HG03025 (cell line): Measurements from ENCODE around the gene SPOCK2.

Source experiments
- ATAC-seq: cut with Tn5 transposase; IDR thresholded peaks from one replicate; pipeline ENCODE4 v1.9.1; 2021; ENCODE audit warnings: mild to moderate bottlenecking, moderate library complexity; ENCODE audit not compliant: unreplicated experiment, low FRiP score

The SPOCK2 gene

DNA sequence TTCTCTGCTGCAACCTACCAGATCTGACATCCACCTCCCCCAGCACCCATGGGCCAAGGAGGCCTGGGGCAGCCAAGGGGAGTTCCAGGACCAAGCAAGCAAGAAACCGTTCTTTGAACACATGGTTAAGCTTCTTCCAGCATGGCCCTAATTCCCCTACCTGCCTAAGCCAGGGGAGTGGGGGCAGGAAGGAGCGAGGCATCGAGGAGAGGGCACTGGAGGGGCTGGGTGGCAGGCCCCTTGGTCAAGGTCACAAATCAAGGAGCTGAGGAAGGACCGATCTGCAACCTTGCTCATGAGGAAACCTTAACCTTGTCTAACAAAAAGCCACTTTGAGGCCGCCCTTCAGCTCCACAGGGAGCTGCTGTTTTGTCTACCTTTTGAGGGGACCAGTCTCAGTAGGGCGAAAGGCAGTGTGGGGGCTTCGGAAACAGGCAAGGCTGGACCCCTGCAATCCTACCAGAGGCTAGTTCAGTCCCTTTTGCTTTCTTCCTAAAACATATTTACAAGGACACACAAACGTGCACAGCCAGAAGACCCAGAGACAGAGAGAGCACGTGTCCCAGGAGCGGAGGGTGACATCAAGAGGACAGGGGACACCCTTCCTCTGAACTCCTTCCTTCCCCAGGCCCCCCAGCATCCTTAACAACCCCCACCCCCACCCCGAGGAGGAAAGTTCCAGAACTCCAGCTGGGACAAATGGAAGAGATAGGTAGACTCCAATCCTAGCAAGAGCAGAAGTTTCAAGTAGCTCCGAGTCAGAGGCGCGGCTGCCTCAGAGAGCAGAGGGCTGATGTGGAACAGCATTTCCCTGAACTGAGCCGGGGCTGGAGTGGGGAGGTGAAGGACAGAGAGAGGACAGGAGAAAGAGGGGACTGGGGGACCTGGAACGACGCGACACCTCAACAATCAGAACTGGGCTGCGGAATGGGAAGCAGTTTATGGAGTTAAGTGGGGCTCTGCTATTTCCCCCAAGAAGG, 28.2 kb downstream of the SPOCK2 start:
- no peak for ATAC-seq

- ATAC-seq: no peak
Measured at GRCh38 chr10:72058989-72059842, 29.1 kb downstream of the SPOCK2 start.

DNA sequence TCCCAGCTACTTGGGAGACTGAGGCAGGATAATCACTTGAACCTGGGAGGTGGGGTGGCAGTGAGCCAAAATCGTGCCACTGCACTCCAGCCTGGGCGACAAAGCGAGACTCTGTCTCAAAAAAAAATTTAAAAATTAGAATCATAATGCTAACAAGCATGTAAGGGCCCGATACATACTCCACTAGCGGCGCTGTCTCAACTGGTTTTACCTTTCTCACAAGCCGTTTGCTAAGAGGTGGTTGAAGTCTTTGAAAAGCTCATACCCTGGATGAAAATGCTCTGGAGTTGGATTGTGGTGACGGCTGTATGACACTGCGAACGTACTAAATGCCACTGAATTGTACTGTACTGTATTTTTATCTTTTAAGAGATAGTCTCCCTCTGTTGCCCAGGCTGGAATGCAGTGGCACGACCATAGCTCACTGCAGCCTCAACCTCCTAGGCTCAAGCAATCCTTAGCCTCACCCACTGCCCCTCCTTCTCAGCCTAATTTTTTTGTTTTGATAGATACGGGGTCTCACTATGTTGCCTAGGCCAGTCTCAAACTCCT, 29.9 kb downstream of the SPOCK2 start:
- no peak for ATAC-seq

GRCh38 chr10:72056932-72057751, 31.2 kb downstream of the SPOCK2 start:
- ATAC-seq: no peak

GRCh38 chr10:72056113-72056512, 32.2 kb downstream of the SPOCK2 start:
- no peak for ATAC-seq

- ATAC-seq: no peak
Measured at GRCh38 chr10:72053690-72054089, 34.7 kb downstream of the SPOCK2 start.

DNA sequence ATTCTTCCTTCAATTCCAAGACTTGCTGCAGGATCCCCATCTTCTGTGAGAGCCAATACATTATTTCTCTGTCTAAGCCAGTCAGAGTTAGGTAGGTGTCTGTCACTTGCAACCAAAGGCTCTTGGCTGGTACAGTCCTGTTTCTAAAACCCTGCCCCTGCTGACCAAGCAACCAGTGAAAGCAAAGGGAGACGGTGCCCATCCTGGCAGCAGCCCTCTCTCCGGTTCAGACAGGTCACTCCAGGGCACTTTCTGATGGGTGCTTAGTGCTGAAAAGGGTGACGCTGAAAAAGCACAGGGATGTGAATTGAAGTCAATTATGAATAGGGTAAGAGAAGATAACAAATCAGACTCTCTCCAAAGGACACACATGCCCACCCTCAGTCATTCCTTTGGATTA, 37.5 kb downstream of the SPOCK2 start:
- ATAC-seq: no peak

GRCh38 chr10:72049969-72050781, 38.2 kb downstream of the SPOCK2 start:
- no peak for ATAC-seq

GRCh38 chr10:72049472-72049871, 38.9 kb downstream of the SPOCK2 start:
- ATAC-seq: no peak

- no peak for ATAC-seq
Measured at GRCh38 chr10:72048450-72049124, 39.8 kb downstream of the SPOCK2 start.

GRCh38 chr10:72045586-72045985, 42.8 kb downstream of the SPOCK2 start:
- no peak for ATAC-seq

DNA sequence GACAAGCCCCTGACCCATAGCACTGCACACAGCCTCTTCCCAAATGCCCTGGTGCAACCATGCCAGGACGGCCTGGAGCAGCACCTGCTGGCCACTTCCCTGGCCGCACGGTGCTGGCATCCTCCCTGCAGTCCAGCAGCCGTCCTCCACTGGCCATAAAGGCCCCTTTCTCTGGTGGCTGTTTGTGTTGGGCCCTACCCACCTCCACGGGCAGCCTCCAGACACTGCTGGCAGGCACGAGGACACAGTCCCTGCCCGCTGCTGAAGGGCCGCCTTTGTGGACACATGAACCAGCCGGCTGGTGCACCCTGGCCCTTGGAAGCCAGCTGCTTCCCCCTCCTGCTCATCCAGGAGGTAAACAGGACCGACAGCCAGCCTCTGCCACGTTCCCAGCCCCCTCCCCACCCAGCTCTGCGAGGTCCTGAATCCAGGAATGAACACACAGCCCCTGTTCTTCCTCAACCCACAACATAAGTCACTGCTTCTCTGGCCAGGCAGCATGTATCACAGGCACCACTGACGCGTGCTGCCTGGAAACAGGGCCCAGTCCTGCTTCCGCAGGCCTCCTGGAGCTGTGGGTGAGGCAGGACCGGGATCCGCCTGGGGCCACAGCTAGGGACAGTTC, 43.8 kb downstream of the SPOCK2 start:
- ATAC-seq: no peak

GRCh38 chr10:72043016-72043834, 45.1 kb downstream of the SPOCK2 start:
- no peak for ATAC-seq

DNA sequence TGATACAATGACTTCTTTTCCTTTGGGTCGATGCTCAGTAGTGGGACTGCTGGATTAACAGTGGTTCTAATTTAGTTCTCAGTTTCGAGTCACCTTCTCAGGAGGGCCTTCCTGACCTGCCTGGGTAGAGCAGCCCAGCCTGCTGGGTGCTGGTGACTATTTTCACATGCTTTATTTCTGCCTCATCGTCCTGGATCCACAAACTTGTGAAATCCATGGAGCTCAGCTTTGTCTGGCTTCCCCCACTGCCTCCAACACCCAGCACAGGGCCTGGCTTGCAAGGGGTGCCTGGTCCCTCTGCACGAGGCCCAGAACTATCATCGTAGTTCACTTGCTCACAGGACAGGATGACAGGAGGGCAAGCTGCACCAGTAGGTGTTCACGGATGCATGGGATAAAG, 46.9 kb downstream of the SPOCK2 start:
- no peak for ATAC-seq

- ATAC-seq: no peak
Measured at GRCh38 chr10:72039377-72039776, 49.0 kb downstream of the SPOCK2 start.

- no peak for ATAC-seq
Measured at GRCh38 chr10:72038458-72039001, 49.8 kb downstream of the SPOCK2 start.

DNA sequence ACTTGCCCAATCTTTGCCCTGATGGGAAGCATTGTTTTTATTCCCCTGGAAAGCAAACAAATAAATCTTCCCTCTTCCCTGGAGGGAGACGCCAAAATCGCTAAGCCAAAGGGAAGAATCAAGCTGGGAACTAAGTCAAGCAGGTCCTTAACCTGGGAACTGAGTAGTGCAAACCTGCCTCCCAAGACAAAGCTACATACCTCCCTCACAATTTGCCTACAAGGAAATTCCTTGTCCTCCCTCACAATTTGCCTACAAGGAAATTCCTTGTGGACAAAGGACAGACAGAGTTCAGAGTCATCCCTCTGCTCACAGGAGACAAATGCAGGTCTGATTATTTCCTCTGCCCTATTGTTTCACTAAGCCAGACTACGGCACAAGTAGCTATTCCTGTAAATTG, 50.5 kb downstream of the SPOCK2 start:
- ATAC-seq: no peak
